Fibroblast of the aortic adventitia (primary cell): ENCODE measurements around the gene CIPC. TPM values are rescaled to one million over a fixed set of nuclear protein-coding genes. Genes with fewer than 3 reads are reported as not detected.

Experiments
- DNase-seq: peaks from one replicate; pipeline ENCODE4 v3.0.0-alpha.2; 2010; ENCODE audit warnings: low read depth
- H3K4me3 ChIP-seq: 2 replicates; pipeline ENCODE4 v1.5.1; 2011; ENCODE audit warnings: low read depth, mild to moderate bottlenecking, control low read depth, low read length, moderate library complexity
- total RNA-seq: library from RNA; depleted of rRNA; stranded (reverse); fragments of >200 nt; gene quantifications from 2 replicates; pipeline ENCODE4 v1.2.3, GENCODE V29; 2012; ENCODE audit warnings: low replicate concordance
- TF ChIP-seq, protein P1 (sequence below): IDR thresholded peaks from 2 replicates; pipeline ENCODE4 v1.5.1; 2011; ENCODE audit warnings: mild to moderate bottlenecking, low read length, control low read depth, inconsistent platforms; ENCODE audit not compliant: insufficient read depth

Gene CIPC
- 5.2 and 13.9 TPM in 2 replicates for total RNA-seq

DNA sequence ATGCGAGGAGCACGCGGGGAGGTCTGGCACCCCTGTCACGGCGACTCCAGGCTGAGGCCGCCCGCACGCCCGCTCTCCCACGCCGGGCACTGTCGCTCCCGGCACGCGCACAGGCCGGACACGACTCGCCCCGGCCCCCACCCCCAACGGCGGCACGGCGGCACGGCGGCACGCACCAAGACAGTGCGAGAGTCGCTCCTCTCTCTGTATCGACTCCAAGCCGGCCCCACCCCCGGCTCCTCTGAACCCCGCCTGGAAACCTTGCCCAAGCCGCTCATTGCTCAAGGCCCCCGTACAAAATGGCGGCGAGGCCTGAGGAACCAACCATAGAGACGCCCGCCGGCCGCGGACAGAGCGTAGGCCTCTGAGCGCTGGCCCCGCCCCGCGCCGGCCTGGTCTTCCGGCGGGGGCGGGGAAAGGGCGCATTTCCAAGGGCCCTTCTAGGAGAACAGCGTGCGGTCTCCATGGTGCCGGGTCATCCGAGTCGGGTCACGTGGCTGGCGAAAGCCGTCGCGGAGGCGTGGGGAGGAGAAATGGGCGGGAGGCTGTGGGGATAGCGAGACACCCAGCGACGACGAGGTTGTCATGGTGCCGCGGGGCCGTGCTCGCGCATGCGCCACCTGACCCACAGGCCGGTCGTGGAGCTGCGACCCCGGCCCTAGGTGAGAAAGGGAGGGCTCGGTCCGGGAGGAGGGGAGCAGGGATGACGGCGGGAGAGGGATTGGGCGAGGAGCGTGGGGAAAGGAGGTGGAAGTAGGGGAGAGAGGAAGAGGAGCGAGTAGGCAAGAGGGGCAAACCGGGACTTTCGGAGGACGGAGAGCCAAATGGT, at the start of gene CIPC:
CIPC (plus strand) TSS at position 559 of the 829 bp plus-strand sequence. CDS start 7,451 bp downstream, outside the sequence.
- DNase-seq = peak; percentile 98
- TF ChIP-seq, protein P1, sequence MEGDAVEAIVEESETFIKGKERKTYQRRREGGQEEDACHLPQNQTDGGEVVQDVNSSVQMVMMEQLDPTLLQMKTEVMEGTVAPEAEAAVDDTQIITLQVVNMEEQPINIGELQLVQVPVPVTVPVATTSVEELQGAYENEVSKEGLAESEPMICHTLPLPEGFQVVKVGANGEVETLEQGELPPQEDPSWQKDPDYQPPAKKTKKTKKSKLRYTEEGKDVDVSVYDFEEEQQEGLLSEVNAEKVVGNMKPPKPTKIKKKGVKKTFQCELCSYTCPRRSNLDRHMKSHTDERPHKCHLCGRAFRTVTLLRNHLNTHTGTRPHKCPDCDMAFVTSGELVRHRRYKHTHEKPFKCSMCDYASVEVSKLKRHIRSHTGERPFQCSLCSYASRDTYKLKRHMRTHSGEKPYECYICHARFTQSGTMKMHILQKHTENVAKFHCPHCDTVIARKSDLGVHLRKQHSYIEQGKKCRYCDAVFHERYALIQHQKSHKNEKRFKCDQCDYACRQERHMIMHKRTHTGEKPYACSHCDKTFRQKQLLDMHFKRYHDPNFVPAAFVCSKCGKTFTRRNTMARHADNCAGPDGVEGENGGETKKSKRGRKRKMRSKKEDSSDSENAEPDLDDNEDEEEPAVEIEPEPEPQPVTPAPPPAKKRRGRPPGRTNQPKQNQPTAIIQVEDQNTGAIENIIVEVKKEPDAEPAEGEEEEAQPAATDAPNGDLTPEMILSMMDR = no peak
- H3K4me3 ChIP-seq = peak within 1 kb of the TSS; percentile 99

DNA sequence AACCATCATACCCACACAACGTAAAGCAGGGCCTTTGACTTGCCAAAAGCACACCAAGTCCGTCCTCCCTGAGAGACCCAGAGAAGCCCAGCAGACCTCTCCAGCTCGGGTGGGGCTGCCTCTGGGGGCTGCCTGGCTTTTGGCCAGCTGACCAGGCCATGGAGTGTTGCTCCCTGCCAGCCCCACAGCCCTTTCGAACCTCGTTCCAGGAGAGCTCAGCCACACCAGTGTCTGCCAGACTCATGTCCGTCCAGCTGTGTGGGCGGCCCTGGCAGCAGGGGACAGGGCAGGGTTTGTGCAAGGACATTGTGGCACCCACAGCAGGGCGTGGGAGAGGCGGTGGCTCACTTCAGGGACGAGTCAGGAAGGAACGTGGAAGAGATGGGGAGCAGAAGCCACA, 46.9 kb upstream of the CIPC start:
- peak; percentile 40 for DNase-seq
- H3K4me3 ChIP-seq = no peak overlapping the region
- TF ChIP-seq, protein P1 = no peak

GRCh38 chr14:77052281-77053044, 45.6 kb upstream of the CIPC start:
- no peak for DNase-seq
- H3K4me3 ChIP-seq = no peak overlapping the region
- TF ChIP-seq, protein P1 = no peak

- TF ChIP-seq, protein P1 = peak; percentile 70
- peak; percentile 52 for DNase-seq
- no peak overlapping the region for H3K4me3 ChIP-seq
These were observed 44.8 kb upstream of the CIPC start for GRCh38 chr14:77053046-77053841.

GRCh38 chr14:77055306-77055705, 42.8 kb upstream of the CIPC start:
- no peak for DNase-seq
- no peak overlapping the region for H3K4me3 ChIP-seq
- TF ChIP-seq, protein P1 = no peak

DNA sequence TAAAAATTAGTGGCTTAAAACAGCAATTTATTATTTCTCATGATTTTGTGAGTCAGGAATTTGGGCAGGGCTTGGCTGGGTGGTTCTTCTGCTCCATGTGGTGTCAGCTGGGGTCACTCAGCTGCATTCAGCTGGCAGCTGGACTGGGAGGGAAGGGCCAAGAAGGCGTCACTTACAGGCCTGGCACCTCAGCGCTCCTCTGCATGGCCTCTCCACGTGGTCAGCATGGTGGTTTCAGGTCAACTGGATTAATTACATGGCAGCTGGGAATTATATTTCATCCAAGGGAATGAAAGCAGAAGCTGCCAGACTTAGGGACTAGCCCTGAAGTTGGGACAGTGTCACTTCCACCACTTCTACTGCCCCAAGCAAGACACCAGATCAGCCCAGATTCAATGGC, 42.1 kb upstream of the CIPC start:
- TF ChIP-seq, protein P1 = no peak
- no peak overlapping the region for H3K4me3 ChIP-seq
- DNase-seq = no peak
